SK-N-MC (cell line): ENCODE data around the gene ARAP2.

Source experiments
- EZH2 ChIP-seq: fragments of 200-600 bp; sonication (generic); IDR thresholded peaks from one replicate; pipeline ENCODE4 v1.6.1; 2017; ENCODE audit warnings: antibody characterized with exemption
- FOXP2 ChIP-seq: optimal IDR thresholded peaks from 2 replicates; pipeline ENCODE3; 2011; ENCODE audit warnings: mild to moderate bottlenecking, moderate library complexity; ENCODE audit not compliant: insufficient read depth; ENCODE audit errors: extremely low read length, control extremely low read depth
- POLR2AphosphoS5 ChIP-seq: IDR thresholded peaks from 2 replicates; pipeline ENCODE4 v1.6.1; 2012; ENCODE audit warnings: mild to moderate bottlenecking, low read depth, low read length, borderline replicate concordance

DNA sequence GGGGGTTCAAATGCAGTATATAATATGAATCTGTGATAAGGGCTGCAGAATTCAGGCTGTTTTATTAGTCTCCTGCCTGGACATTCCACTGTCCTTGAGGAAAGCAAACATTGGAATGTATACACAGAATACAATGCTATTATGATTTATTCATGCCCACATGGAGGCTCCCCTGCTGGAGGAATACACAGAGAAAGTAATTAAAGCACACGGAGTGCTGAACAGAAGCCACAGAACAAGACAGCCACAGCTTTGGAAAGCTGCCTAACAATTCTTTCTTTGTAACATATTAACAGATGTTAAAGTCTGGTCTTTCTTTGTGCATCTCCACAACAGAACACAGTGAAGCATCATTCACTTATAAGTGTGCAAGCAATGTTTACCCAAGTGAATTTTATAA, 155.8 kb downstream of the ARAP2 start:
- TF ChIP-seq POLR2AphosphoS5 (no peak), EZH2 (no peak), FOXP2 (no peak)
